Vagina (tissue), 2 donors: ENCODE results near the gene GNE. TPM values are rescaled to one million over a fixed set of nuclear protein-coding genes. Genes with fewer than 3 reads are reported as not detected.

Experiments used
- DNase-seq, 2 donors: peaks; one replicate each; pipeline ENCODE4 v3.0.0-alpha.2; 2017; ENCODE audit errors: extremely low spot score in 2 of 2
- H3K27ac ChIP-seq: fragments of 200-600 bp; sonication (generic); one replicate; pipeline ENCODE4 v1.5.1; 2019
- H3K27me3 ChIP-seq: fragments of 200-600 bp; sonication (generic); one replicate; pipeline ENCODE4 v1.5.1; 2019
- H3K36me3 ChIP-seq, 2 donors: fragments of 200-600 bp; sonication (generic); one replicate each; pipeline ENCODE4 v1.5.1; 2017 to 2019
- H3K4me1 ChIP-seq: fragments of 200-600 bp; sonication (generic); one replicate; pipeline ENCODE4 v1.5.1; 2019
- H3K4me3 ChIP-seq, 2 donors: fragments of 200-600 bp; sonication (generic); 1 replicate in 1 of 2; 2 replicates in 1 of 2; pipeline ENCODE4 v1.5.1; 2016 to 2019
- H3K9me3 ChIP-seq: fragments of 200-600 bp; sonication (generic); one replicate; pipeline ENCODE4 v1.5.1; 2019
- CTCF ChIP-seq, 3 experiments: fragments of 450-650 bp in 2 of 3; fragments of 200-600 bp in 1 of 3; sonication (generic) in 1 of 3; IDR thresholded peaks; one replicate each; pipeline ENCODE4 v1.5.1; 2017 to 2019; ENCODE audit warnings: antibody characterized with exemption in 3 of 3, mild to moderate bottlenecking in 2 of 3, moderate library complexity in 2 of 3
- POLR2A ChIP-seq, 2 donors: fragments of 450-650 bp; IDR thresholded peaks; one replicate each; pipeline ENCODE4 v1.6.1; 2017; ENCODE audit warnings: antibody characterized with exemption in 2 of 2, mild to moderate bottlenecking in 2 of 2, moderate library complexity in 2 of 2
- POLR2AphosphoS5 ChIP-seq, 2 donors: sonication (generic); formaldehyde crosslinking; IDR thresholded peaks; one replicate each; pipeline ENCODE4 v1.9.0; 2017; ENCODE audit warnings: antibody characterized with exemption in 2 of 2, mild to moderate bottlenecking in 2 of 2, low read depth in 1 of 2; ENCODE audit not compliant: insufficient read depth in 1 of 2
- intact Hi-C: fragments of 100-400 bp; cut with DNase I; formaldehyde crosslinking; loops from one replicate; pipeline ENCODE4 v1.15.1; 2023
- total RNA-seq: library from RNA; depleted of rRNA; stranded (reverse); fragments of >200 nt; gene quantifications from one replicate; pipeline ENCODE4 v1.2.3, GENCODE V29; 2016

The GNE gene
- total RNA-seq, 1 donor from 2014 or later, result 16.0 TPM

GRCh38 chr9:36237230-36237629 lies 21.0 kb downstream of the GNE start:
- no peak for DNase-seq
- Histone ChIP-seq H3K27me3 (no peaks in the 10 kb centered on the region), H3K4me3 (no peak overlapping the region), H3K9me3 (no peaks in the 10 kb centered on the region), H3K36me3 (peaks cover 0 to 34% of the 10 kb centered on the region in 2 donors), H3K27ac (no peak overlapping the region), H3K4me1 (no peaks in the 10 kb centered on the region)
- intact Hi-C loops, result no loop called here
- TF ChIP-seq POLR2AphosphoS5 (IDR thresholded peaks at IDR 0.05; ENCODE audit: insufficient read depth in 1 of 2, low read depth in 1 of 2) (no peak), CTCF (IDR thresholded peaks at IDR 0.05) (no peak), POLR2A (IDR thresholded peaks at IDR 0.05) (no peak)

GRCh38 chr9:36222449-36222848 lies 35.8 kb downstream of the GNE start:
- intact Hi-C loops, result no loop called here
- no peak overlapping the region for H3K4me3 ChIP-seq
- no peaks in the 10 kb centered on the region for H3K4me1 ChIP-seq
- TF ChIP-seq CTCF (IDR thresholded peaks at IDR 0.05), result no peak
- TF ChIP-seq POLR2AphosphoS5 (IDR thresholded peaks at IDR 0.05; ENCODE audit: insufficient read depth in 1 of 2, low read depth in 1 of 2), result no peak
- H3K27me3 ChIP-seq, result no peaks in the 10 kb centered on the region
- H3K27ac ChIP-seq, result no peak overlapping the region
- DNase-seq, result no peak
- H3K36me3 ChIP-seq, result peaks cover 0 to 76% of the 10 kb centered on the region in 2 donors
- peaks cover 5% of the 10 kb centered on the region for H3K9me3 ChIP-seq

DNA sequence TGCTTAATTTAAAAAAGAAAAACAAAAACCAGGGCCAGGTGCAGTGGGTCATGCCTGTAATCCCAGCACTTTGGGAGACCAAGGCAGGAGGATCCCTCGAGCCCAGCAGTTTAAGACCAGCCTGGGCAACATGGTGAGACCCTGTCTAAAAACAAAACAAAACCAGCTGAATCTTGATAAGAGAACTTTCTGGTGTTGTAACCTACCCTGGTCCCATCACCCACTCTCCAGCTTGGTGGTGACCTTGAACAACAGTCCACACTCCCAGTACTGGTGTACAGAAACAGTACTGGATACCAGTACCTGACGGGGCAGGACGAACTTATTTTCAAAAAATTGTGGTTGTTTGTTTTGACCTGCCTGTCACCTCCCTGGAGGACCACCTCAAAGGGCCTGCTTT lies 36.6 kb downstream of the GNE start:
- H3K4me3 ChIP-seq, result no peak overlapping the region
- H3K9me3 ChIP-seq, result peaks cover 5% of the 10 kb centered on the region
- peaks cover 0 to 71% of the 10 kb centered on the region in 2 donors for H3K36me3 ChIP-seq
- DNase-seq, result no peak
- no peaks in the 10 kb centered on the region for H3K4me1 ChIP-seq
- TF ChIP-seq POLR2AphosphoS5 (IDR thresholded peaks at IDR 0.05; ENCODE audit: insufficient read depth in 1 of 2, low read depth in 1 of 2) (no peak), POLR2A (IDR thresholded peaks at IDR 0.05) (no peak), CTCF (IDR thresholded peaks at IDR 0.05) (no peak)
- intact Hi-C loops, result no loop called here
- H3K27me3 ChIP-seq, result no peaks in the 10 kb centered on the region
- no peak overlapping the region for H3K27ac ChIP-seq

DNA sequence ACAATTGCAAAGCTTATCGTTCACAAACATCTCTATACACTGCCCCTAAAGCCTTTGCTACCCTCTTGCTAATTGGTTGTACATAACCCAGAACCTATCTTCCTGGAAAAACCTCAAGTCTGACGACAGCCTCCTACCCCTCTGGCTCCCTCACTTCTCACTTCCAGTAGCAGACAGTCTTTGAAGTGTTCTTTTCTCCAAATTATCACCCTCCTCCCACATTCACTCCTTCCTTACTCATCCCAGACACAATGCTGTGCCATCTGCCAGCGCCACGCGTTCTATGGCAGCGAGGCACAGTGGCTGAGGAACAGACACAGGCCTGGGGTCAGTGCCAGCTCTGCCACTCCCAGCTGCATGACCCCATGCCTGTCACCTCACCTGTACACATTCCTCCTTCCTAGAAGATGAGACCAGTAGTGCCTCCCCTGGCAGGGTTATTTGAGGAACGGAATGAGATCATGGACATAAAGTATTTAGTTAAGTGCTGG lies 39.8 kb downstream of the GNE start:
- TF ChIP-seq CTCF (IDR thresholded peaks at IDR 0.05), result no peak
- TF ChIP-seq POLR2AphosphoS5 (IDR thresholded peaks at IDR 0.05; ENCODE audit: insufficient read depth in 1 of 2, low read depth in 1 of 2), result no peak
- no peak for TF ChIP-seq POLR2A (IDR thresholded peaks at IDR 0.05)
- no peaks in the 10 kb centered on the region for H3K27me3 ChIP-seq
- no peak overlapping the region for H3K4me3 ChIP-seq
- H3K36me3 ChIP-seq, result peaks cover 0 to 72% of the 10 kb centered on the region in 2 donors
- no peak overlapping the region for H3K27ac ChIP-seq
- DNase-seq, result no peak
- peaks cover 6% of the 10 kb centered on the region for H3K4me1 ChIP-seq
- intact Hi-C loops, result no loop called here
- peaks cover 5% of the 10 kb centered on the region for H3K9me3 ChIP-seq

DNA sequence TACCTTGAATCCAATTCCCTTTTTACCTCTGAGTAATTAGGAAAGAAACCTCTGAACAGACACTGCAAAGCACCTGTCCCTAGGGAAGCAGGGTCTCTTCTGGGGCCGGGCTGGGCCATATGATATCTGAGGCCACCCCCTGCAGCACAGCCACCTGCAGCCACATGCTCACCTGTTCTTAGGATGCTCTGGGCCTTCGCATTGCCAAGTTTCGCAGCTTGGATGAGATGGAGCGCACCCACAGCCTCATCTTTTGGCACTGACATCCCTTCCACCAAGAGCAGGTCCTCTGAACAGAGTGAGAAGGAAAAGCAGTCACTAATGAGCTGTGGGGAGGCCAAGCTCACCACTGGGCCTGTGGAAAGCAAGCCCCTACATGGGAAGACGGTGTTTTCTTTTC lies 40.2 kb downstream of the GNE start:
- intact Hi-C loops, result no loop called here
- no peaks in the 10 kb centered on the region for H3K27me3 ChIP-seq
- peaks cover 0 to 72% of the 10 kb centered on the region in 2 donors for H3K36me3 ChIP-seq
- H3K27ac ChIP-seq, result no peak overlapping the region
- H3K4me1 ChIP-seq, result peaks cover 11% of the 10 kb centered on the region
- DNase-seq, result no peak
- TF ChIP-seq CTCF (IDR thresholded peaks at IDR 0.05) (no peak), POLR2AphosphoS5 (IDR thresholded peaks at IDR 0.05; ENCODE audit: insufficient read depth in 1 of 2, low read depth in 1 of 2) (no peak), POLR2A (IDR thresholded peaks at IDR 0.05) (no peak)
- H3K9me3 ChIP-seq, result peaks cover 5% of the 10 kb centered on the region
- no peak overlapping the region for H3K4me3 ChIP-seq
